Kidney glomerular epithelial cell (primary cell): ENCODE data around the gene BZW2.
A peak's percentile ranks its signal among the peaks of the same experiment; 100 is the strongest.

ENCODE experiments used
- DNase-seq: peaks from one replicate; lab custom pipeline; 2025; lab: John Stamatoyannopoulos, UW

The BZW2 gene

DNA sequence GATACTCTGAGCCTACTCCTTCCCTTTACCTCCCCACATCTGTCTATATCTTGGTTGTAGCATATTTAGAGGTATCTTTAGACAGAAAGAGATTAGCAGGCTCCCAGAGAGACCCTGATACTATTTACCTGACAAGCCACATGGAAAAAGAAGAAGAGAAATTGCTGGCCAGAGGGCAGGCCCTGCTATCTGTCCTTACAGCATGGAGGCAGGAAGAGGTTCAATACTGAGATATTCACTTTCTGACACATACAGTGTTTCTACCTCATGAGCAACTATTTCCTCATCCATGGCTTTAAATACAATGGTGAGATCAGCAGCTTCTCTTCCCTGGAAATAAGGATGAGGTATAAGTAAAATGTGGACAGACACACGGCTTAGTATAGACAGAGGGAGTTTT lies 73.7 kb downstream of the BZW2 start:
- no peak for DNase-seq

DNA sequence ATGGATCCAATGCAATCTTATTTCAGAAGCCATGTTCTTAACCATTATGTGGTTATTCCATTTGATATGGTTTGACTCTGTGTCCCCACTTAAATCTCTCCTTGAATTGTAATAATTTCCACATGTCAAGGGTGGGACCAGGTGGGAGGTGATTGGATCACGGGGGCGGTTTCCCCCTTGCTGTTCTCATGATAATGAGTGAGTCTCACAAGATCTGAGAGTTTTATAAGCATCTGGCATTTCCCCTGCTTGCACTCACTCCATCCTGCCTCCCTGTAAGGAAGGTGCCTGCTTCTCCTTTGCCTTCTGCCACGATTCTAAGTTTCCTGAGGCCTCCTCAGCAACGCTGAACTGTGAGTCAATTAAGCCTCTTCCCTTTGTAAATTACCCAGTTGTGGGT lies 75.6 kb downstream of the BZW2 start:
- DNase-seq = no peak

DNA sequence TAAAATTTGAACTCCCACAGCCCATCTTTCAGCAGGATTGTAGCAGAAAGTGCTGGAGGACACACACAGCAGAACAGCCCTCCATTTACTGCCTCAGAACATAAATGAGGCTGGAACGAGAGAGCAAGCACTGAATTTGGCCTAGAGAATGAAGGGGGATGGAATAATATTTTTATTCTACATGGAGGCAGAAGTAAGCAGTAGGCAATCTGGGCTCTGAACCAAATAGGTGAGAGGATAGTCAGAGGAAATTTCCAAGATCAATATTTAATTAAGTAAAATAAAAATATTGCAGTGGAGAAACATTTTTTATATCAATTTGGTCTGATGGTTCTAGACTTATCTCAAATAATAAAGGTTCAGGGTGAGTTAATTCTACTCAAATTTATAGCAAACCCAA lies 78.4 kb downstream of the BZW2 start:
- no peak for DNase-seq

- DNase-seq = no peak
Observed at GRCh38 chr7:16726189-16726588, 80.2 kb downstream of the BZW2 start.

DNA sequence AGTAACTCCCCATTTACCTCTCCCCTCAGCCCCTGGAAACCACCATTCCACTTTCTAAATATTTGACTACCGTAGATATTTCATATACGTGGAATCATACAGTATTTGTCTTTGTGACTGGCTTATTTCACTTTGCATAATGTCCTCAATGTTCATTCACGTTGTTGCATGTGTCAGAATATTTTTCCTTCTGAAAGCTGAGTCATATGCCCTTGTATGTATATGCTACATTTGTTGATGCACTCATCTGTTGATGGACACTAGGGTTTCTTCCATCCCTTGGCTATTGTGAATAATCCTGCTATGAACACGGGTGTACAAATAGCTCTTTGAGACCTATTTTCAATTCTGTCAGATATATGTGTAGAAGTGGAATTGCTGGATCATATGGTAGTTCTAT lies 81.8 kb downstream of the BZW2 start:
- no peak for DNase-seq

DNA sequence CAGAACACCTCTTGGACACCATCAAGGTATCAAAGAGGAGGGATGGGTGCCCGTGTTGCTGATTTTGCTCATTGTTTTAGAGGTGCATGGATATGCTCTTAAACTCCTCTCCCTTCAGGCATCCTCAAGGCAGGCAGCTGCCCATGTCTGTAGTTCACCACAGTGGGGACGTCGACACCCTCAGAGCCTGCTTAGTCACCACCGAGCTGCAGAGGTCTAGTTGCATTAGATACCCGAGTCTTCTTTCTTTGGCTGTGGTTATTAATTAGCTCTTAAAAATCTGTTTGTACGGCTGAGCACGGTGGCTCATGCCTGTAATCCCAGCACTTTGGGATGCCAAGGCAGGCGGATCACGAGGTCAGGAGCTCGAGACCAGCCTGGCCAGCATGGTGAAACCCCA lies 82.8 kb downstream of the BZW2 start:
- no peak for DNase-seq

GRCh38 chr7:16729541-16729940 lies 83.6 kb downstream of the BZW2 start:
- DNase-seq = no peak

DNA sequence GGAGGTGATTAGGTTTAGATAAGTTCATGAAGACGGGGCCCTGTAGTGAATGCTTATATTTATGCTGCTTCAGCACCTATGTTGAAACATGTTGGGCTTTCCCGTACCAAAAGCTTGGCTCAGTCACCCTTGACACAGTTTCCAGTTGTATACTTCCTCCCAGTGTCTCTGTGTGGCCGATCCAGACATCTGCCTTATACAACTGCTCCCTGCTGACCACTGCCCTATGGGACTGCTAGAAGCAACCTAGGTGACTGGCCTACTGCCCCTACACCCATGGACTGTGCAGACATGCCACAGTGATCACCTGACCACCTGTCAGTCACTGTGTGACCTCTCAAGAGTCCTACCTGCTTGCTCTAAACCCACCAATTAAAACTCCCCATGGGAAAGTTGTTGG lies 85.0 kb downstream of the BZW2 start:
- DNase-seq = no peak

GRCh38 chr7:16732828-16733227 lies 86.8 kb downstream of the BZW2 start:
- no peak for DNase-seq

DNA sequence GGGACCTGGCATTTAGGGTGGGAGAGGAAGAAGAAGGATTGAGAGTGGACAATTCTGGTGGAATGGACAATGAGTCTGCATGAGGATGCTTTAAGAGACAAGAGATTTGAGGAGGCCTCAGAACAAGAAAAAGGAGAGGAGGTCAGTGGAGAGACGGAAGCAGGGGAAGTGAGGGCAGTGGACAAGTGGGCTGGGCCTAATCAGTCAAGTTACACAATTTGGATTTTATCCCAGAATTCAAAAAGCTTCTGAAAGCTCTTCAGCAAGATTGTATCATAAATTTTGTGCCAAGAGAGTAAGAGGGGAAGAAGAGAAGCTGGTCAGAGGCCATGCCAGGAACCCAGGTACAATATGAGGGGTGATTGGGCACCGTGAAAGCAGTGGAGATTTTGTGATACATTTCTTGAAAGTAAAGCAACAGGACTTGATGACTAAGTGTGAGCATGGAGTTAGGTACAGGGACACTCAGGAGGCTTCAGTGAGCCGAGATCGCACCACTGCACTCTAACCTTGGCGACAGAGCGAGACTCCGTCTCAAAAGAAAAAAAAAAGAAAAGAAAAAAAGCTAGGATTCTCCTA lies 88.3 kb downstream of the BZW2 start:
- DNase-seq = no peak

DNA sequence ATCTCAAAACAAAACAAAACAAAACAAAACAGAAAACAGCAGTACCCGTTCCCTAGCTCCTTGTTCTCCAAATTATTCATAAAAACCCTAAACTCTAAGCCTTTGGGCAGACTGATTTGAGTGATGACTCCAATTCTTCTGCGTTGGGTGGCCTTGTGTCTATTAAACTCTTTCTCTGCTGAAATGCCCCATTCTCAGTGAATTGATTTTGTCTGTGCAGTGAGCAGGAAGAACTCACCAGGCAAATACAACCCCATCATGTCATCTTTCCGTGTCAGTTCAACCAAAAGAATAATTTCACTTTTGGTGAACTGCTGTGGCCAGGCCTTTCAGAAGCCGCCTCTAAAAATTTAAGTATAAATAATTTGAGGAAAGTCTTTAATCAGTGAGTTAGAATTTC lies 89.0 kb downstream of the BZW2 start:
- no peak for DNase-seq

GRCh38 chr7:16738011-16738688 lies 92.2 kb downstream of the BZW2 start:
- DNase-seq = no peak

DNA sequence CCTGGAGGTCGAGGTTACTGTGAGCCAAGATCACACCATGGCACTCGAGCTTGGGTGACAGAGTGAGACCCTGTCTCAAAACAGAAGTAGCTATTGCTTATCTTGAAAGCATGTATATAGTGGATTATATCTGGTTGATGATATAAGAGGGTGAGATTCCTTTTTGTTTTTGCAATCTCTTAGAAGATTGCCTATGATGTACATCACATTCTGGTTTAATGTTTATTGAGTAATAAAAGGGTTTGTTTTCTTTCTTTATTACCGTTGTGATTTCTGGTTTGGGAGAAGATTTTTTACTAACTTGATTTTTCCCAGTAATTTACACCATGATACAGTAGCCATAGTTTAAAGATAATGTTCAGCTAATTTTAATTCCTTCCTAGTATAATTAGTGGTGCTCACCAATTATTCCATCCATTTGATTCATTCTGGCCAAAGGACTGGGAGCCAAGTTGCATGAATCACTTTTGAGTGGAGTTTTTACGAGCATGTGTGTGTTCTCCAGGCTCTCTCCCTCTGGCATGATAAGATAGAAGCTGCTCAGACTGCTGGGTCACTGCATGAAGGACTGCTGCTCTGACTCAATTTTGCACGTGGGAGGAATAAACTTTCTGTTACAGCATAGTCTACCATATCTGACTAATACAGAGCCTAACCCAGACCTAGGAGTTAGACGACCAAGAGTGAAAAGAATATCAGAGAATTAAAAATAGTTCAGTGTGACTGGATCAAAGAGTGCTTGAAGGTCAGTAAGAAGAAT lies 94.1 kb downstream of the BZW2 start:
- DNase-seq = peak; percentile 91

GRCh38 chr7:16740623-16740953 lies 94.6 kb downstream of the BZW2 start:
- DNase-seq = no peak

GRCh38 chr7:16740996-16741395 lies 95.0 kb downstream of the BZW2 start:
- DNase-seq = no peak

- DNase-seq = no peak
Observed at GRCh38 chr7:16741676-16742075, 95.7 kb downstream of the BZW2 start.

DNA sequence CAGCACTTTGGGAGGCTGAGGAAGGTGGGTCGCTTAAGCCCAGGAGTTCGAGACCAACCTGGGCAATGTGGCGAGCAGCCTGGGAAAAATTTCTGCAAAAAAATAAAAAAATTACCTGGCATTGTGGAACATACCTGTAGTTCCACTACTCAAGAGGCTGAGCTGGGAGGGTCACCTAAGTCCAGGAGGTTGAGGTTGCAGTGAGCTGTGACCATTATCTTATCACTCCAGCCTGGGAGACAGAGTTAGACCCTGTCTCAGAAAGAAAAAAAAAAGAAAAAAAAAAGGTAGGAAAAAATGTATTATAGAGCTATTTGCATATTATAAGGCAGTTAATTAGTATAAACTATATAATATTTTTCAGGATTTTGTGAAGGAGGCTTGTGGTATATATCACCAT lies 96.6 kb downstream of the BZW2 start:
- DNase-seq = no peak

- DNase-seq = no peak
Observed at GRCh38 chr7:16743236-16743635, 97.3 kb downstream of the BZW2 start.

DNA sequence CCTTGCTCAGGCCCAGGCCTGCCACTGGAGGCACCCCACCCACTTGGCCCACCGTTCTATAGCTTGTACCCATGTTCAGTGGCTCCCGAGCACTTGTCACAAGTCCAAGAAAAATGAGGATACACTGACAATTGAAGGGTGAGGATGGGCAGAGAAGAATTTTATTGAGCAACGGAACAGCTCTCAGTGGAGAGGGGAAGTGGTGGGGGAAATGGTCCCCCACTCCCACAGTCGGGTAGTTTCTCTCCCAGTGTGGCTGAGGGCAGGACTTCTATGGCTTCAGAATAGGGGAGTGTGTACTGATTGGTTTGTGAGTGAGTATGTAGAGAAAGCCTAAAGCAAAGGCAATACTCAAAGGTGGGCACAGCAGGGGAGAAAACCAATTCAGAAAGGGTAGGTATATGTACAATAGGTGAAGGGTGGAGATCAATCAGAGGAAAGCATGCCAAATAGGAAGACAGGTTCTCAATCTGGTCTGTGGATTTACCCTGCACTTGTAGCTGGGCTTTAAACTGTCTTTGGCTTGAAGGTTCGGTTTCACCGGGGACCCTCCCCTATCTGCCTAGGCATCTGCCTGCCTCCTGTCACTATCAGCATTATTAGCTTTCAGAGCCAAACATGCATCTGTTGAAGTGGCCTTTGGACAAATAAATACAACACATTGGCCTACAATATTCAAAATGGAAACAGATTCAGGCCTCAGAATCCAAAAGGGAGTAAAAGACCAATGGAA lies 98.7 kb downstream of the BZW2 start:
- no peak for DNase-seq

GRCh38 chr7:16745645-16746044 lies 99.7 kb downstream of the BZW2 start:
- no peak for DNase-seq

DNA sequence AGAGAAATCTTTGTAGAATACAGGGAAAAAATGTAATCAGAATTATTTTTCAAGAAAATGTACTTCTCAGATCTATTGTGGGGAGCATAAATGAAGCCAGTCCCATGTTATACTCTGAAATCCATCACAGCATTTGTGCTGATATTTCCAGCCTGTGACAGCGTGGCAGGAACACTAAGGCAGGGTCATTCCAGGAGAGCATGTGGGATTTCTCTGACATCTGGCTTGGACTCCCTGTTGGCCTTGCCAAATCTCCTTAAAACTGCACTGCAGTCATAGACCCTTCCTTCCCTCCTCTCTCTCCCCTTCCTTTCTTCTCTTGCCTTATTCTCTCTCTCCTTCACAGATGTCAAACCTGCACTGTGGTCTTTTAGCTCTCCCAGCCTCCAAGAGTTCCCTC lies 101.1 kb downstream of the BZW2 start:
- DNase-seq = no peak

- peak; percentile 81 for DNase-seq
Observed at GRCh38 chr7:16753102-16753931, 107.3 kb downstream of the BZW2 start, which contains the start of gene TSPAN13. Gene TSPAN13 (plus strand): TSS chr7:16753755. CDS start chr7:16753968, 213 bp downstream.
